Ovary (tissue), 9 donors: Measurements from ENCODE around the gene RAB10. TPM values are rescaled to one million over a fixed set of nuclear protein-coding genes. Genes with fewer than 3 reads are reported as not detected.

Experiments used
- DNase-seq, 5 donors: peaks; one replicate each; pipeline ENCODE4 v3.0.0-alpha.2; 2019 to 2020
- H3K27ac ChIP-seq, 2 donors: fragments of 200-600 bp; one replicate each; pipeline versions ENCODE4 v1.5.1 to v1.8.0; 2019 to 2022
- H3K27me3 ChIP-seq: fragments of 200-600 bp; one replicate; pipeline ENCODE4 v1.8.0; 2022
- H3K36me3 ChIP-seq: fragments of 200-600 bp; sonication (generic); one replicate; pipeline ENCODE4 v1.5.1; 2019
- H3K4me1 ChIP-seq: one replicate; pipeline ENCODE4 v1.8.1; 2013; ENCODE audit warnings: mild to moderate bottlenecking, moderate library complexity; ENCODE audit not compliant: insufficient read depth
- H3K4me3 ChIP-seq: fragments of 200-600 bp; sonication (generic); one replicate; pipeline ENCODE4 v1.5.1; 2017
- H3K9me3 ChIP-seq, 2 donors: fragments of 200-600 bp in 1 of 2; sonication (generic) in 1 of 2; one replicate each; pipeline versions ENCODE4 v1.5.1 to v1.8.1; 2013 to 2019; ENCODE audit warnings: mild to moderate bottlenecking in 1 of 2, moderate library complexity in 1 of 2
- CTCF ChIP-seq, 3 donors: fragments of 450-650 bp in 2 of 3; fragments of 200-600 bp in 1 of 3; IDR thresholded peaks; one replicate each; pipeline versions ENCODE4 v1.5.1 to v1.8.0; 2016 to 2022; ENCODE audit warnings: antibody characterized with exemption in 3 of 3, mild to moderate bottlenecking in 1 of 3
- EP300 ChIP-seq: sonication (generic); formaldehyde crosslinking; IDR thresholded peaks from one replicate; pipeline ENCODE4 v1.6.1; 2017; ENCODE audit warnings: antibody characterized with exemption
- POLR2A ChIP-seq: fragments of 450-650 bp; IDR thresholded peaks from one replicate; pipeline ENCODE4 v1.6.1; 2017; ENCODE audit warnings: antibody characterized with exemption, mild to moderate bottlenecking, moderate library complexity
- WGBS, 3 donors: extraction: QIAGEN DNeasy Blood & Tissue Kit in 1 of 3; methylation state at CpG; one replicate each; pipeline versions ENCODE4 v1.1.5 to v1.1.7; 2013 to 2017; 5-methylcytosine and 5-hydroxymethylcytosine counted together
- intact Hi-C, 4 donors: fragments of 100-400 bp; cut with DNase I; formaldehyde crosslinking; loops; one replicate each; pipeline versions ENCODE4 v1.11.0 to v1.15.1; 2022 to 2023
- polyA plus RNA-seq, 2 donors: library from polyadenylated mRNA; stranded (reverse); fragments of 200-250 nt in 1 of 2; fragments of 350-450 nt in 1 of 2; fragmentation: Illumina TruSeq in 1 of 2; extraction: RNeasy Lipid Tissue Mini Kit (QIAGEN cat#74804) in 1 of 2; gene quantifications; one replicate each; pipeline ENCODE4 v1.2.3, GENCODE V29; 2013 to 2014
- total RNA-seq, 7 donors: library from RNA; depleted of rRNA in 2 of 7; stranded (reverse); fragments of >200 nt in 2 of 7; fragmentation: NEBNext Ultra II Directional in 3 of 7; extraction: Animal tissue kit (Norgen Biotek cat#: 25700) in 3 of 7; gene quantifications; one replicate each; pipeline versions ENCODE4 v1.1.0 to v1.2.4, GENCODE V29; 2016 to 2023
- donor health status: DM: no; HTN: no; CAD: no; lungs with moderate emphysema.
- donor health status: DM: no; HTN: no; CAD: no.
- donor health status: Bipolar disorder and iron deficiency.
- donor health status: DM: yes; HTN: yes; CAD: no.
- donor health status: DM: no; HTN: no; CAD: no.
- donor health status: DM: yes; HTN: yes; CAD: no.

RAB10 gene
- total and polyA plus RNA-seq, 9 donors, result 37.6 to 112 (median 93.6) TPM

- 68 to 81% (median 69%) methylated on average over 5 of the region's 5 CpGs for WGBS, 3 donors
- no peak for DNase-seq
- Histone ChIP-seq H3K9me3 (no peaks in the 10 kb centered on the region), H3K4me1 (peaks cover 9% of the 10 kb centered on the region), H3K36me3 (no peaks in the 10 kb centered on the region), H3K4me3 (no peak overlapping the region), H3K27ac (no peak overlapping the region), H3K27me3 (no peaks in the 10 kb centered on the region)
- no peak for TF ChIP-seq POLR2A
- no peak for TF ChIP-seq CTCF (IDR thresholded peaks at IDR 0.05)
- no peak for TF ChIP-seq EP300
- intact Hi-C loops, result no loop called here
Measured at GRCh38 chr2:26000561-26001082, 33.3 kb upstream of the RAB10 start.

GRCh38 chr2:26001743-26002351 is 32.0 kb upstream of the RAB10 start:
- H3K4me3 ChIP-seq, result no peak overlapping the region
- H3K27ac ChIP-seq, result peak overlapping the region in 1 of 2 donors; percentile 23
- no peaks in the 10 kb centered on the region for H3K36me3 ChIP-seq
- H3K27me3 ChIP-seq, result no peaks in the 10 kb centered on the region
- intact Hi-C loops, result no loop called here
- H3K4me1 ChIP-seq, result peaks cover 9% of the 10 kb centered on the region
- WGBS, 3 donors, result 10 to 16% (median 10%) methylated on average over 4 of the region's 4 CpGs
- TF ChIP-seq EP300 (no peak), CTCF (IDR thresholded peaks at IDR 0.05) (no peak), POLR2A (no peak)
- peak; percentile 59 to 84 (median 69) for DNase-seq
- H3K9me3 ChIP-seq, result no peaks in the 10 kb centered on the region

- Histone ChIP-seq H3K4me3 (no peak overlapping the region), H3K27ac (no peak overlapping the region), H3K27me3 (no peaks in the 10 kb centered on the region), H3K4me1 (peaks cover 9% of the 10 kb centered on the region), H3K36me3 (no peaks in the 10 kb centered on the region), H3K9me3 (no peaks in the 10 kb centered on the region)
- intact Hi-C loops, result no loop called here
- WGBS, 3 donors, result 79 to 82% (median 80%) methylated on average over 9 of the region's 9 CpGs
- DNase-seq, result no peak
- TF ChIP-seq CTCF (IDR thresholded peaks at IDR 0.05), result no peak
- no peak for TF ChIP-seq POLR2A
- TF ChIP-seq EP300, result no peak
Measured at GRCh38 chr2:26002632-26003310, 31.1 kb upstream of the RAB10 start.

- Histone ChIP-seq H3K36me3 (no peaks in the 10 kb centered on the region), H3K9me3 (no peaks in the 10 kb centered on the region), H3K4me1 (no peaks in the 10 kb centered on the region), H3K27me3 (no peaks in the 10 kb centered on the region), H3K27ac (no peak overlapping the region), H3K4me3 (no peak overlapping the region)
- TF ChIP-seq POLR2A (no peak), CTCF (IDR thresholded peaks at IDR 0.05) (no peak), EP300 (no peak)
- WGBS, 3 donors, result 92 to 100% (median 93%) methylated on average over 1 of the region's 1 CpG
- intact Hi-C loops, result no loop called here
- DNase-seq, result no peak
Measured at GRCh38 chr2:26008095-26008494, 25.8 kb upstream of the RAB10 start.
